IPS DF 6.9 (cell line): ENCODE data around the gene MAGEB1.

ENCODE experiments used
- DNase-seq: peaks from one replicate; pipeline ENCODE4 v3.0.0-alpha.2; 2013; ENCODE audit warnings: low read depth, low spot score
- H3K27ac ChIP-seq: one replicate; pipeline ENCODE4 v1.5.1; 2013; ENCODE audit warnings: low read length, control low read depth
- H3K27me3 ChIP-seq: 2 replicates; pipeline ENCODE4 v1.6.1; 2013; ENCODE audit warnings: mild to moderate bottlenecking, low read length; ENCODE audit not compliant: control insufficient read depth, insufficient read depth
- H3K36me3 ChIP-seq: 2 replicates; pipeline ENCODE4 v1.6.1; 2013; ENCODE audit warnings: low read length; ENCODE audit not compliant: control insufficient read depth, insufficient read depth
- H3K4me1 ChIP-seq: 2 replicates; pipeline ENCODE4 v1.6.1; 2013; ENCODE audit warnings: low read length; ENCODE audit not compliant: control insufficient read depth, insufficient read depth
- H3K4me3 ChIP-seq: 2 replicates; pipeline ENCODE4 v1.5.1; 2013; ENCODE audit warnings: mild to moderate bottlenecking, low read length
- H3K9me3 ChIP-seq: 2 replicates; pipeline ENCODE4 v1.6.1; 2013; ENCODE audit warnings: low read length, inconsistent platforms; ENCODE audit not compliant: control insufficient read depth, insufficient read depth
- WGBS: extraction: QIAGEN DNeasy Blood & Tissue Kit; methylation state at CpG from one replicate; pipeline ENCODE4 v1.1.7; 2013; ENCODE audit warnings: mixed read lengths, missing lambda C conversion rate; ENCODE audit not compliant: insufficient read length, insufficient coverage; 5-methylcytosine and 5-hydroxymethylcytosine counted together

MAGEB1 gene

GRCh38 chrX:30296408-30297254 is 49.7 kb downstream of the MAGEB1 start:
- Histone ChIP-seq H3K27me3 (no peaks in the 10 kb centered on the region), H3K4me3 (no peak overlapping the region), H3K36me3 (no peaks in the 10 kb centered on the region), H3K4me1 (no peaks in the 10 kb centered on the region), H3K27ac (no peak overlapping the region), H3K9me3 (no peaks in the 10 kb centered on the region)
- no CpG with 5 or more reads among the region's 5 CpGs for WGBS
- no peak for DNase-seq

- no peak for DNase-seq
- Histone ChIP-seq H3K4me3 (no peak overlapping the region), H3K9me3 (no peaks in the 10 kb centered on the region), H3K36me3 (no peaks in the 10 kb centered on the region), H3K4me1 (no peaks in the 10 kb centered on the region), H3K27ac (no peak overlapping the region), H3K27me3 (no peaks in the 10 kb centered on the region)
Observed at GRCh38 chrX:30301208-30301607, 54.3 kb downstream of the MAGEB1 start.
